ENCODE measurements around the gene OR2A25. TPM values are rescaled to one million over a fixed set of nuclear protein-coding genes. Genes with fewer than 3 reads are reported as not detected.

OR2A25 gene
- total RNA-seq, 1 experiment from 2014 or later, result not detected

DNA sequence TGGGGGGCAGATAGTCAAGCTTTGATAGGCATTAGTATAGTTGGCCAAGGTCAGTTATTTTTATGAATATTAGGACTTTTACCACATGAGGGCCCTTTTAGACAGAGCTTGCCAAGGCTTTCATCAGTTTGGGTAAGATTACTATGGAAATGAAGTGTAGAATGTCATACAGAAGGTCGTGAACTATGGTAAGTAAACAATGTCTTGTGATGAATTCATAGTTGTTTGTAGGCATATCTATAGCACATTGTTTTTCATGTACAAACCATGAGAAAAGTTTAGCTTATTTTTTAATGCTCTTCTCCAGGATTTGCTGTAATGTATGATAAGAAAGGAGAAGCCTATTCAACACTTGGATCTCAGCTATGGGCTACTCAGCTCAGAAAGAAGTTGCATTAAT, 44.0 kb downstream of the OR2A25 start:
- Mint-ChIP-seq H3K4me3 (no peak overlapping the region), H3K27me3 (ENCODE audit: low read depth) (no peaks in the 10 kb centered on the region), H3K36me3 (peaks cover under 1% of the 10 kb centered on the region; the same call in 1 of the 2 replicates), H3K9me3 (peaks cover 2% of the 10 kb centered on the region), H3K4me1 (no peaks in the 10 kb centered on the region), H3K27ac (no peak overlapping the region)
- TF ChIP-seq ZNF219 (CRISPR knock-in tag; IDR thresholded peaks at IDR 0.05; ENCODE audit: borderline replicate concordance) (no peak), GTF2I (CRISPR knock-in tag; conservative IDR thresholded peaks at IDR 0.05) (no peak), ZNF232 (CRISPR knock-in tag; IDR thresholded peaks at IDR 0.05) (no peak), ATF1 (CRISPR knock-in tag; IDR thresholded peaks at IDR 0.05) (no peak), TEAD1 (CRISPR knock-in tag; IDR thresholded peaks at IDR 0.05) (no peak), STAT6 (CRISPR knock-in tag; conservative IDR thresholded peaks at IDR 0.05; ENCODE audit: low read depth) (no peak), ZNF532 (CRISPR knock-in tag; IDR thresholded peaks at IDR 0.05; ENCODE audit: borderline replicate concordance) (no peak), ZNF423 (CRISPR knock-in tag; IDR thresholded peaks at IDR 0.05) (no peak), GABPB1 (CRISPR knock-in tag; IDR thresholded peaks at IDR 0.05) (no peak), ZNF263 (CRISPR knock-in tag; IDR thresholded peaks at IDR 0.05; ENCODE audit: low read depth) (no peak), ZSCAN18 (CRISPR knock-in tag; IDR thresholded peaks at IDR 0.05) (no peak), CREM (CRISPR knock-in tag; IDR thresholded peaks at IDR 0.05) (no peak), FOXJ3 (CRISPR knock-in tag; IDR thresholded peaks at IDR 0.05; ENCODE audit: borderline replicate concordance) (no peak), ZBTB43 (CRISPR knock-in tag; IDR thresholded peaks at IDR 0.05) (no peak), NR1H2 (CRISPR knock-in tag; IDR thresholded peaks at IDR 0.05) (no peak)
- TF ChIP-seq, protein P1, sequence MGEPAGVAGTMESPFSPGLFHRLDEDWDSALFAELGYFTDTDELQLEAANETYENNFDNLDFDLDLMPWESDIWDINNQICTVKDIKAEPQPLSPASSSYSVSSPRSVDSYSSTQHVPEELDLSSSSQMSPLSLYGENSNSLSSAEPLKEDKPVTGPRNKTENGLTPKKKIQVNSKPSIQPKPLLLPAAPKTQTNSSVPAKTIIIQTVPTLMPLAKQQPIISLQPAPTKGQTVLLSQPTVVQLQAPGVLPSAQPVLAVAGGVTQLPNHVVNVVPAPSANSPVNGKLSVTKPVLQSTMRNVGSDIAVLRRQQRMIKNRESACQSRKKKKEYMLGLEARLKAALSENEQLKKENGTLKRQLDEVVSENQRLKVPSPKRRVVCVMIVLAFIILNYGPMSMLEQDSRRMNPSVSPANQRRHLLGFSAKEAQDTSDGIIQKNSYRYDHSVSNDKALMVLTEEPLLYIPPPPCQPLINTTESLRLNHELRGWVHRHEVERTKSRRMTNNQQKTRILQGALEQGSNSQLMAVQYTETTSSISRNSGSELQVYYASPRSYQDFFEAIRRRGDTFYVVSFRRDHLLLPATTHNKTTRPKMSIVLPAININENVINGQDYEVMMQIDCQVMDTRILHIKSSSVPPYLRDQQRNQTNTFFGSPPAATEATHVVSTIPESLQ (CRISPR knock-in tag; IDR thresholded peaks at IDR 0.05), result no peak
- TF ChIP-seq, protein P2, sequence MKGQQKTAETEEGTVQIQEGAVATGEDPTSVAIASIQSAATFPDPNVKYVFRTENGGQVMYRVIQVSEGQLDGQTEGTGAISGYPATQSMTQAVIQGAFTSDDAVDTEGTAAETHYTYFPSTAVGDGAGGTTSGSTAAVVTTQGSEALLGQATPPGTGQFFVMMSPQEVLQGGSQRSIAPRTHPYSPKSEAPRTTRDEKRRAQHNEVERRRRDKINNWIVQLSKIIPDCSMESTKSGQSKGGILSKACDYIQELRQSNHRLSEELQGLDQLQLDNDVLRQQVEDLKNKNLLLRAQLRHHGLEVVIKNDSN (CRISPR knock-in tag; IDR thresholded peaks at IDR 0.05), result no peak
- TF ChIP-seq, protein P3, sequence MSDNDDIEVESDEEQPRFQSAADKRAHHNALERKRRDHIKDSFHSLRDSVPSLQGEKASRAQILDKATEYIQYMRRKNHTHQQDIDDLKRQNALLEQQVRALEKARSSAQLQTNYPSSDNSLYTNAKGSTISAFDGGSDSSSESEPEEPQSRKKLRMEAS (CRISPR knock-in tag; IDR thresholded peaks at IDR 0.05), result no peak
- TF ChIP-seq, protein P4, sequence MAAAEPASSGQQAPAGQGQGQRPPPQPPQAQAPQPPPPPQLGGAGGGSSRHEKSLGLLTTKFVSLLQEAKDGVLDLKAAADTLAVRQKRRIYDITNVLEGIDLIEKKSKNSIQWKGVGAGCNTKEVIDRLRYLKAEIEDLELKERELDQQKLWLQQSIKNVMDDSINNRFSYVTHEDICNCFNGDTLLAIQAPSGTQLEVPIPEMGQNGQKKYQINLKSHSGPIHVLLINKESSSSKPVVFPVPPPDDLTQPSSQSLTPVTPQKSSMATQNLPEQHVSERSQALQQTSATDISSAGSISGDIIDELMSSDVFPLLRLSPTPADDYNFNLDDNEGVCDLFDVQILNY (CRISPR knock-in tag; IDR thresholded peaks at IDR 0.05), result no peak
- no peak for DNase-seq (ENCODE audit: low spot score)
- ChIA-PET POLR2A (no interaction called here), CTCF (interaction anchor here (2.4 kb wide), 1 partner anchor 14 kb away, joined by 17 read pairs; no protein-coding TSS in a partner anchor)
- ATAC-seq, result no peak

All from WTC11 (cell line).